K562 (cell line): Measurements from ENCODE around the gene SOCS4. TPM values are rescaled to one million over a fixed set of nuclear protein-coding genes. Genes with fewer than 3 reads are reported as not detected.
A peak's percentile ranks its signal among the peaks of the same experiment; 100 is the strongest.

Experiments used
- ATAC-seq: fragments of 200-7000 bp; cut with Tn5 transposase; 3 replicates; pipeline ENCODE4 v1.9.1; 2020; ENCODE audit warnings: moderate library complexity
- Bru-seq: library from RNA; stranded (reverse); fragments of 400-500 nt; gene quantifications from one replicate; lab custom pipeline; 2021; lab: Mats Ljungman, UMichigan
- BruChase-seq, 2 experiments: library from RNA; stranded (reverse); fragments of 400-500 nt; gene quantifications; one replicate each; lab custom pipeline; 2021; lab: Mats Ljungman, UMichigan
- BruUV-seq: library from RNA; stranded (reverse); fragments of 400-500 nt; replicated peaks from 2 replicates; lab custom pipeline; 2021; lab: Mats Ljungman, UMichigan
- CTCF ChIA-PET: fragments of 300-600 bp; formaldehyde crosslinking; extraction: SDS; loops from one replicate; lab custom pipeline; 2021; ENCODE audit warnings: low intra/inter-chr PET ratio; lab: Yijun Ruan, JAX
- POLR2A ChIA-PET: fragments of 300-600, 350-650 bp; sonication (Branson Sonifier 250); formaldehyde crosslinking; extraction: SDS; loops from one replicate; lab custom pipeline; 2021; ENCODE audit warnings: antibody characterized with exemption, inconsistent platforms; lab: Yijun Ruan, JAX
- DNase-seq, 4 experiments: peaks; one replicate each; pipeline versions ENCODE4 v3.0.0 to v3.0.0-alpha.2; 2011 to 2018; ENCODE audit warnings: low spot score in 3 of 4, mixed read lengths in 3 of 4; ENCODE audit errors: extremely low read depth in 1 of 4
- FAIRE-seq: peaks from 2 replicates; lab custom pipeline; 2011; peaks lifted over from hg19 to GRCh38; lab: Jason Lieb, UNC
- H2AFZ ChIP-seq: 2 replicates; pipeline ENCODE4 v1.6.0; 2011; ENCODE audit warnings: low read depth, low read length, control low read depth, inconsistent platforms
- H3K27ac ChIP-seq: fragments of 200-600 bp; 3 replicates; pipeline ENCODE4 v1.8.0; 2011; ENCODE audit warnings: low read depth, mild to moderate bottlenecking, control low read depth, inconsistent platforms, low read length, moderate library complexity, mixed read lengths; ENCODE audit errors: extremely low read depth
- H3K27me3 ChIP-seq, 2 experiments: fragments of 300-600 bp in 1 of 2; 2 replicates in 1 of 2; 3 replicates in 1 of 2; pipeline versions ENCODE4 v1.6.0 to v1.8.0; 2011; ENCODE audit warnings: inconsistent platforms in 2 of 2, low read length in 2 of 2, mild to moderate bottlenecking in 1 of 2, mixed read lengths in 1 of 2, moderate library complexity in 1 of 2; ENCODE audit not compliant: control insufficient read depth in 2 of 2, insufficient read depth in 2 of 2
- H3K36me3 ChIP-seq: fragments of 300-600 bp; 3 replicates; pipeline ENCODE4 v1.8.0; 2011; ENCODE audit warnings: mild to moderate bottlenecking, low read length, inconsistent platforms; ENCODE audit not compliant: control insufficient read depth, insufficient read depth
- H3K4me1 ChIP-seq, 2 experiments: fragments of 200-600 bp in 1 of 2; replicated peaks in 1 of 2; 2 replicates in 1 of 2; 3 replicates in 1 of 2; pipeline versions ENCODE4 v1.5.1 to v1.8.0; 2011; ENCODE audit warnings: inconsistent platforms in 2 of 2, low read length in 2 of 2, mild to moderate bottlenecking in 1 of 2, mixed read lengths in 1 of 2, moderate library complexity in 1 of 2; ENCODE audit not compliant: control insufficient read depth in 2 of 2, insufficient read depth in 2 of 2
- H3K4me2 ChIP-seq: 2 replicates; pipeline ENCODE4 v1.6.1; 2011; ENCODE audit warnings: low read length, control low read depth, inconsistent platforms, mixed read lengths; ENCODE audit not compliant: insufficient read depth
- H3K4me3 ChIP-seq: fragments of 200-600 bp; sonication (generic), shearing (Covaris generic); 2 replicates; pipeline ENCODE4 v1.5.1; 2016; ENCODE audit warnings: control low read depth, inconsistent platforms
- H3K79me2 ChIP-seq: fragments of 200-600 bp; 3 replicates; pipeline ENCODE4 v1.8.0; 2011; ENCODE audit warnings: low read length, inconsistent platforms; ENCODE audit not compliant: control insufficient read depth, insufficient read depth
- H3K9ac ChIP-seq, 2 experiments: 2 replicates each; pipeline versions ENCODE4 v1.6.0 to v1.6.1; 2011; ENCODE audit warnings: low read depth in 2 of 2, low read length in 2 of 2, control low read depth in 1 of 2, inconsistent platforms in 1 of 2, mild to moderate bottlenecking in 1 of 2, mixed read lengths in 1 of 2; ENCODE audit not compliant: insufficient read depth in 1 of 2
- H3K9me1 ChIP-seq: one replicate; pipeline ENCODE4 v1.6.0; 2011; ENCODE audit warnings: inconsistent platforms, mild to moderate bottlenecking, low read length, moderate library complexity; ENCODE audit not compliant: control insufficient read depth, insufficient read depth
- H3K9me3 ChIP-seq: replicated peaks from 2 replicates; pipeline ENCODE4 v1.5.1; 2011; ENCODE audit warnings: low read depth, low read length, inconsistent platforms; ENCODE audit not compliant: control insufficient read depth, insufficient read depth
- H4K20me1 ChIP-seq: replicated peaks from 2 replicates; pipeline ENCODE4 v1.6.1; 2011; ENCODE audit warnings: low read length, inconsistent platforms, mixed read lengths; ENCODE audit not compliant: control insufficient read depth, insufficient read depth
- WGBS: fragments of 100-300 bp; shearing (Covaris generic); methylation state at CpG from one replicate; pipeline ENCODE4 v1.1.6; 2016; ENCODE audit warnings: low coverage, mixed read lengths; ENCODE audit not compliant: insufficient coverage; ENCODE audit errors: missing lambda C conversion rate; 5-methylcytosine and 5-hydroxymethylcytosine counted together
- in situ Hi-C: fragments of 300-500 bp; cut with MboI; formaldehyde crosslinking; loops from 4 replicates; pipeline ENCODE4 v1.15.0; 2018; ENCODE audit warnings: inconsistent platforms, mixed read lengths
- intact Hi-C: fragments of 100-400 bp; cut with micrococcal nuclease; formaldehyde crosslinking; loops from 2 replicates; pipeline ENCODE4 v1.14.2; 2022
- long read RNA-seq, 3 experiments: library from polyadenylated mRNA in 2 of 3; library from RNA in 1 of 3; unstranded in 2 of 3; stranded (forward) in 1 of 3; transcript quantifications; one replicate each; pipeline ENCODE4 v2.0.0, GENCODE V29; 2019 to 2022
- polyA minus RNA-seq, 3 experiments: library from RNA; depleted of rRNA, polyadenylated mRNA; stranded (reverse); fragments of >200 nt; gene quantifications; 2 replicates each; pipeline ENCODE4 v1.2.3, GENCODE V29; 2011
- polyA plus RNA-seq, 8 experiments: library from polyadenylated mRNA; depleted of rRNA in 4 of 8; stranded (reverse) in 5 of 8; unstranded in 3 of 8; fragments of >200 nt; fragmentation: Nextera tagmentation in 2 of 8; fragmentation: Illumina TruSeq in 1 of 8; extraction: Ambion mirVana in 2 of 8; extraction: Trizol in 1 of 8; gene quantifications; 2 replicates each; pipeline versions ENCODE4 v1.2.1 to v1.2.3, GENCODE V29; 2011 to 2014; ENCODE audit warnings: inconsistent platforms in 1 of 8, missing spikeins in 1 of 8
- total RNA-seq, 7 experiments: library from RNA; depleted of rRNA in 6 of 7; stranded (reverse); fragments of >200 nt in 6 of 7; fragmentation: Illumina TruSeq in 2 of 7; extraction: Trizol in 2 of 7; gene quantifications; 2 replicates each; pipeline versions ENCODE4 v1.2.1 to v1.2.3, GENCODE V29; 2011 to 2021; ENCODE audit warnings: low replicate concordance in 1 of 7
- TF ChIP-seq, protein P1 (sequence below): fragments of 450-650 bp; IDR thresholded peaks from 2 replicates; pipeline ENCODE4 v1.6.1; 2016; ENCODE audit warnings: mild to moderate bottlenecking, moderate library complexity

SOCS4 gene, protein sequence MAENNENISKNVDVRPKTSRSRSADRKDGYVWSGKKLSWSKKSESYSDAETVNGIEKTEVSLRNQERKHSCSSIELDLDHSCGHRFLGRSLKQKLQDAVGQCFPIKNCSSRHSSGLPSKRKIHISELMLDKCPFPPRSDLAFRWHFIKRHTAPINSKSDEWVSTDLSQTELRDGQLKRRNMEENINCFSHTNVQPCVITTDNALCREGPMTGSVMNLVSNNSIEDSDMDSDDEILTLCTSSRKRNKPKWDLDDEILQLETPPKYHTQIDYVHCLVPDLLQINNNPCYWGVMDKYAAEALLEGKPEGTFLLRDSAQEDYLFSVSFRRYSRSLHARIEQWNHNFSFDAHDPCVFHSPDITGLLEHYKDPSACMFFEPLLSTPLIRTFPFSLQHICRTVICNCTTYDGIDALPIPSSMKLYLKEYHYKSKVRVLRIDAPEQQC
- total RNA-seq (2011; cell fraction: chromatin; rRNA removed; ENCODE audit: low replicate concordance), result 4.1 and 15.7 TPM in 2 replicates
- total RNA-seq (2011; cell fraction: nucleolus; rRNA removed), result 2.5 and 3.8 TPM in 2 replicates
- total RNA-seq (2011; cell fraction: nucleoplasm; rRNA removed), result 8.5 and 15.8 TPM in 2 replicates
- total RNA-seq (2014; rRNA removed) (5.5 and 6.8 TPM in 2 replicates), total RNA-seq (2014; rRNA removed; fragmentation: Illumina TruSeq; extraction: Trizol) (12.7 and 14.9 TPM in 2 replicates), total RNA-seq (2015; rRNA removed; fragmentation: Illumina TruSeq; extraction: Trizol) (10.3 and 12.4 TPM in 2 replicates), total RNA-seq (2021) (9.7 and 10.9 TPM in 2 replicates), polyA plus RNA-seq (2011; rRNA removed) (10.8 and 11.7 TPM in 2 replicates), polyA plus RNA-seq (2014; fragmentation: Illumina TruSeq; extraction: Trizol) (8.6 and 9.9 TPM in 2 replicates), polyA plus RNA-seq (2014; fragmentation: Nextera tagmentation; extraction: Ambion mirVana) (1 to 10 TPM; 2.6 to 2.9 TPM), polyA plus RNA-seq (2014; rRNA removed) (8.0 and 8.1 TPM in 2 replicates), polyA minus RNA-seq (2011; rRNA and poly(A)+ RNA removed) (9.6 and 13.8 TPM in 2 replicates), Bru-seq, nascent RNA (percentile 84 among the genes with signal in this experiment), BruChase-seq, experiment 1, labeled RNA remaining after a 2-hour chase (percentile 85 among the genes with signal in this experiment), BruChase-seq, experiment 2, labeled RNA remaining after a 6-hour chase (percentile 87 among the genes with signal in this experiment)
- polyA plus RNA-seq (2011; cell fraction: cytosol; rRNA removed), result 2.1 and 5.5 TPM in 2 replicates
- 5.1 and 5.8 TPM in 2 replicates for polyA plus RNA-seq (2011; cell fraction: nucleus; rRNA removed)
- 5.4 and 7.4 TPM in 2 replicates for polyA plus RNA-seq (2012)
- polyA minus RNA-seq (2011; cell fraction: cytosol; rRNA and poly(A)+ RNA removed), result 3.4 and 4.2 TPM in 2 replicates
- 3.9 and 7.3 TPM in 2 replicates for polyA minus RNA-seq (2011; cell fraction: nucleus; rRNA and poly(A)+ RNA removed)
- long read RNA-seq, experiment 1, full-length matches to known transcripts, result 7 of 23 reads
- long read RNA-seq, experiment 1, partial matches to known transcripts, result 0 of 23 reads
- long read RNA-seq, experiment 1, other reads (novel, unspliced or antisense), result 16 of 23 reads
- long read RNA-seq, experiment 2, full-length matches to known transcripts, result 1 of 8 reads
- long read RNA-seq, experiment 2, partial matches to known transcripts, result 0 of 8 reads
- long read RNA-seq, experiment 2, other reads (novel, unspliced or antisense), result 7 of 8 reads
- long read RNA-seq, experiment 3, full-length matches to known transcripts, result 3 of 5 reads
- long read RNA-seq, experiment 3, partial matches to known transcripts, result 0 of 5 reads
- long read RNA-seq, experiment 3, other reads (novel, unspliced or antisense), result 2 of 5 reads

DNA sequence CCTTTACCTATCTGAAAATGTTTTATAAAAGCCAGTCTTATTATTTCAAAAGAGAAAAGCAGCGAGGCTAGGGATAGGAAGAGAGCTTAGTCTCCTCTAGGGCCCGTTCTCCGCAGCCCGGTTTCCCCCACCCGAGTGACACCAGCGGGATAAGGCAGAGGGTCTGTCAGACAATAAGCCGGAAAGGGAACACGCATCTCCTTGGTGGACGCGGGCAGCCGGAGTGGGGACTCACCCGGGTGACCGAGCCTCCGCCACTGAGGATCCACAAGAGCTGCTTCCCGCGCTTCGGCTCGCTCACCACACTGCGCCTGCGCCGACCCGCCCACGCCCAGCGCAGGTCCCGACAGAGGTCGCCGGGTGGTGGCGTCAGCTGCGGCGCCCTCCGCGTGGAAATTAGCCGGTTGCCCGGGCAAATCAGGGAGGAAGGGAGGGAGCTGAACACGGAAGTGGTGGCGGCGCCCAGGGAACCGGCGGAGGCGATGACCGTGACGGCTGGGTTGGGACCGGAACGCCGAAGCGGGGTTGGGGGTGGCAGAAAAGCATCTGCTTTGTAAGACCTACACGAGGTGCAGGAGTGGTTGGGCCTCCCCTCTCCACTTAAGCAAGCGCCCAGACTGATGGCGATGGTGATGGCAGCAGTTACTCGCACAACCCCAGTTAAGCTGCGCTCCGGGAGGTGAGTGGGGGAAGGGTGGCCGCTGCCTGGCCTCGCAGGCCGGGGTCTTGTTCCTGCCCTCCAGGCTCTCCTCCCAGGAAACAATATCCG lies at the start of gene SOCS4, which contains the start of gene WDHD1:
Gene SOCS4 (plus strand): TSS at position 444 of the 769 bp plus-strand sequence. CDS start 15,806 bp downstream, outside the sequence.
Gene WDHD1 (minus strand): TSS at position 307 of the 769 bp plus-strand sequence. CDS start 312 bp downstream, outside the sequence.
- ChIA-PET POLR2A (interaction anchor here (0.6 to 2.1 kb wide), 7 partner anchors 11 to 470 kb away, joined by 3 to 14 read pairs (median 3); partner anchors contain the start of gene MAPK1IP1L), CTCF (interaction anchor here (0.7 kb wide), 1 partner anchor 44 kb away, joined by 3 read pairs; no protein-coding TSS in a partner anchor)
- FAIRE-seq (peak; percentile 91), DNase-seq (peak; percentile 90 to 94 (median 92)), ATAC-seq (peak; percentile 93)
- peaks cover 83% of the 10 kb centered on the region for H3K79me2 ChIP-seq
- H3K4me2 ChIP-seq, result peak within 1 kb of the TSS; percentile 95
- H3K9ac ChIP-seq, result peak within 1 kb of the TSS; percentile 96 to 100
- H3K27ac ChIP-seq, result peak within 1 kb of the TSS; percentile 86
- peaks cover 4% of the 10 kb centered on the region for H3K9me1 ChIP-seq
- intact Hi-C loops, result no loop called here
- BruUV-seq, result no TSS peak
- peak within 1 kb of the TSS; percentile 93 for H2AFZ ChIP-seq
- H3K36me3 ChIP-seq, result peaks cover 20% of the 10 kb centered on the region; the same call in 2 of the 3 replicates
- H3K4me1 ChIP-seq, result peaks cover 0 to 9% of the 10 kb centered on the region in 2 experiments; a peak in 2 of 5 replicates
- H3K4me3 ChIP-seq, result peak within 1 kb of the TSS; percentile 93
- no peaks in the 10 kb centered on the region for H3K27me3 ChIP-seq
- 0 out of 2 replicates have a peak, but pooled peaks cover 4% of the 10 kb centered on the region for H4K20me1 ChIP-seq
- in situ Hi-C loops, result no loop called here
- 1% methylated on average over 31 of the region's 56 CpGs for WGBS
- H3K9me3 ChIP-seq, result no peaks in the 10 kb centered on the region
- TF ChIP-seq, protein P1, sequence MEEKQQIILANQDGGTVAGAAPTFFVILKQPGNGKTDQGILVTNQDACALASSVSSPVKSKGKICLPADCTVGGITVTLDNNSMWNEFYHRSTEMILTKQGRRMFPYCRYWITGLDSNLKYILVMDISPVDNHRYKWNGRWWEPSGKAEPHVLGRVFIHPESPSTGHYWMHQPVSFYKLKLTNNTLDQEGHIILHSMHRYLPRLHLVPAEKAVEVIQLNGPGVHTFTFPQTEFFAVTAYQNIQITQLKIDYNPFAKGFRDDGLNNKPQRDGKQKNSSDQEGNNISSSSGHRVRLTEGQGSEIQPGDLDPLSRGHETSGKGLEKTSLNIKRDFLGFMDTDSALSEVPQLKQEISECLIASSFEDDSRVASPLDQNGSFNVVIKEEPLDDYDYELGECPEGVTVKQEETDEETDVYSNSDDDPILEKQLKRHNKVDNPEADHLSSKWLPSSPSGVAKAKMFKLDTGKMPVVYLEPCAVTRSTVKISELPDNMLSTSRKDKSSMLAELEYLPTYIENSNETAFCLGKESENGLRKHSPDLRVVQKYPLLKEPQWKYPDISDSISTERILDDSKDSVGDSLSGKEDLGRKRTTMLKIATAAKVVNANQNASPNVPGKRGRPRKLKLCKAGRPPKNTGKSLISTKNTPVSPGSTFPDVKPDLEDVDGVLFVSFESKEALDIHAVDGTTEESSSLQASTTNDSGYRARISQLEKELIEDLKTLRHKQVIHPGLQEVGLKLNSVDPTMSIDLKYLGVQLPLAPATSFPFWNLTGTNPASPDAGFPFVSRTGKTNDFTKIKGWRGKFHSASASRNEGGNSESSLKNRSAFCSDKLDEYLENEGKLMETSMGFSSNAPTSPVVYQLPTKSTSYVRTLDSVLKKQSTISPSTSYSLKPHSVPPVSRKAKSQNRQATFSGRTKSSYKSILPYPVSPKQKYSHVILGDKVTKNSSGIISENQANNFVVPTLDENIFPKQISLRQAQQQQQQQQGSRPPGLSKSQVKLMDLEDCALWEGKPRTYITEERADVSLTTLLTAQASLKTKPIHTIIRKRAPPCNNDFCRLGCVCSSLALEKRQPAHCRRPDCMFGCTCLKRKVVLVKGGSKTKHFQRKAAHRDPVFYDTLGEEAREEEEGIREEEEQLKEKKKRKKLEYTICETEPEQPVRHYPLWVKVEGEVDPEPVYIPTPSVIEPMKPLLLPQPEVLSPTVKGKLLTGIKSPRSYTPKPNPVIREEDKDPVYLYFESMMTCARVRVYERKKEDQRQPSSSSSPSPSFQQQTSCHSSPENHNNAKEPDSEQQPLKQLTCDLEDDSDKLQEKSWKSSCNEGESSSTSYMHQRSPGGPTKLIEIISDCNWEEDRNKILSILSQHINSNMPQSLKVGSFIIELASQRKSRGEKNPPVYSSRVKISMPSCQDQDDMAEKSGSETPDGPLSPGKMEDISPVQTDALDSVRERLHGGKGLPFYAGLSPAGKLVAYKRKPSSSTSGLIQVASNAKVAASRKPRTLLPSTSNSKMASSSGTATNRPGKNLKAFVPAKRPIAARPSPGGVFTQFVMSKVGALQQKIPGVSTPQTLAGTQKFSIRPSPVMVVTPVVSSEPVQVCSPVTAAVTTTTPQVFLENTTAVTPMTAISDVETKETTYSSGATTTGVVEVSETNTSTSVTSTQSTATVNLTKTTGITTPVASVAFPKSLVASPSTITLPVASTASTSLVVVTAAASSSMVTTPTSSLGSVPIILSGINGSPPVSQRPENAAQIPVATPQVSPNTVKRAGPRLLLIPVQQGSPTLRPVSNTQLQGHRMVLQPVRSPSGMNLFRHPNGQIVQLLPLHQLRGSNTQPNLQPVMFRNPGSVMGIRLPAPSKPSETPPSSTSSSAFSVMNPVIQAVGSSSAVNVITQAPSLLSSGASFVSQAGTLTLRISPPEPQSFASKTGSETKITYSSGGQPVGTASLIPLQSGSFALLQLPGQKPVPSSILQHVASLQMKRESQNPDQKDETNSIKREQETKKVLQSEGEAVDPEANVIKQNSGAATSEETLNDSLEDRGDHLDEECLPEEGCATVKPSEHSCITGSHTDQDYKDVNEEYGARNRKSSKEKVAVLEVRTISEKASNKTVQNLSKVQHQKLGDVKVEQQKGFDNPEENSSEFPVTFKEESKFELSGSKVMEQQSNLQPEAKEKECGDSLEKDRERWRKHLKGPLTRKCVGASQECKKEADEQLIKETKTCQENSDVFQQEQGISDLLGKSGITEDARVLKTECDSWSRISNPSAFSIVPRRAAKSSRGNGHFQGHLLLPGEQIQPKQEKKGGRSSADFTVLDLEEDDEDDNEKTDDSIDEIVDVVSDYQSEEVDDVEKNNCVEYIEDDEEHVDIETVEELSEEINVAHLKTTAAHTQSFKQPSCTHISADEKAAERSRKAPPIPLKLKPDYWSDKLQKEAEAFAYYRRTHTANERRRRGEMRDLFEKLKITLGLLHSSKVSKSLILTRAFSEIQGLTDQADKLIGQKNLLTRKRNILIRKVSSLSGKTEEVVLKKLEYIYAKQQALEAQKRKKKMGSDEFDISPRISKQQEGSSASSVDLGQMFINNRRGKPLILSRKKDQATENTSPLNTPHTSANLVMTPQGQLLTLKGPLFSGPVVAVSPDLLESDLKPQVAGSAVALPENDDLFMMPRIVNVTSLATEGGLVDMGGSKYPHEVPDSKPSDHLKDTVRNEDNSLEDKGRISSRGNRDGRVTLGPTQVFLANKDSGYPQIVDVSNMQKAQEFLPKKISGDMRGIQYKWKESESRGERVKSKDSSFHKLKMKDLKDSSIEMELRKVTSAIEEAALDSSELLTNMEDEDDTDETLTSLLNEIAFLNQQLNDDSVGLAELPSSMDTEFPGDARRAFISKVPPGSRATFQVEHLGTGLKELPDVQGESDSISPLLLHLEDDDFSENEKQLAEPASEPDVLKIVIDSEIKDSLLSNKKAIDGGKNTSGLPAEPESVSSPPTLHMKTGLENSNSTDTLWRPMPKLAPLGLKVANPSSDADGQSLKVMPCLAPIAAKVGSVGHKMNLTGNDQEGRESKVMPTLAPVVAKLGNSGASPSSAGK, result peak; percentile 73
